Activated gamma-delta T cell treated with Interleukin-2 at 50 U/mL for 16 hours (primary cell): ENCODE data around the gene NUBPL.
"Not testable (repeated sequence)": the region's sequence is repeated elsewhere in the genome, so short reads cannot be mapped to it uniquely, and the experiment has no call there.

Experiments used
- DNase-seq: peaks from one replicate; pipeline ENCODE4 v3.0.0-alpha.2; 2020

The NUBPL gene

DNA sequence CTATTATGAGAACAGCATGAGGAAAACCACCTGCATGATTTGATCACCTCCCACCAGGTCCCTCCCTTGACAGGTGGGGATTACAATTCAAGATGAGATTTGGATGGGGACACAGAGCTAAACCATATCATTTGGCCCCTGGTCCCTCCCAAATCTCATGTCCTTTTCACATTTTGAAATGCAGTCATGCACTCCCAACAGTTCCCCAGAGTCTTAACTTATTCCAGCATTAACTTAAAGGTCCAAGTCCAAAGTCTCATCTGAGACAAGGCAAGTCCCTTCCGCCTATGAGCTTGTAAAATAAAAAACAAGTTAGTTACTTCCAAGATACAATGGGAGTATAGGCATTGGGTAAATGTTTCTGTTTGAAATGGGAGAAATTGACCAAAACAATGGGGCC is 189.8 kb downstream of the NUBPL start:
- not testable (repeated sequence) for DNase-seq

DNA sequence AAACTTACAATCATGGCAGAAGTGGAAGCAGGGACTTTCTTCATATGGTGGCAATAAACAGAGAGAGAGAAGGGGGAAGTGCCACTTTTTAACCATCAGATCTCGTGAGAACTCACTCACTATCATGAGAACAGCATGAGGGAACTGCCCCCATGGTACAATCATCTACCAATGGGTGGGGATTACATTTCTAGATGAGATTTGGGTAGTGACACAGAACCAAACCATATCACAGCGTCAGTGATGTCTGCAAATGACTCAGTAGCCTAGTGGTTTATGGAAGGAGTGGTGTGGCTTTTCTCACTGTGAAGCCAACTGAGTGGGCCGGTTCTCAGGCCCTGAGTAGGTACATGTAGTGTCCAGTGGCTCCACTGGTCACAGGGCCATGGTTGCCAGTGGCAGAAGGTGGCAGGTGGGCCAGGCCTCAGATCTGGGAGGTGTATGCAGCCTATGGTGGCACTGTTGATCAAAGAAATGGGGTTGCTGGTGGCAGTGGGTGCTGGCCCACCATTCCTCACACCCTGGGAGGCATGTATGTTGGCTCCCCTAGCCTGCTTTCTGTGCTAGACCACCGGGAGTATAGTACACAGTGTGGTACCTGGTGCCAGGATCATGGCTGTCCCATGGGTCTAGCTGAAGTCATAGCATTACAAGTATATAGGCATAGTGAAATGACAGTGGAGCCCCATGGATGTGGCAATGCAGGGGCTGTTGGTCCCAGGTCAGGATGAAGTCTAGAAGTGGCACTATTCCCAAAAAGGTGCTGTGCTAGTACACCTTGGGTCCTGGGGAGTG is 191.9 kb downstream of the NUBPL start:
- no peak for DNase-seq

DNA sequence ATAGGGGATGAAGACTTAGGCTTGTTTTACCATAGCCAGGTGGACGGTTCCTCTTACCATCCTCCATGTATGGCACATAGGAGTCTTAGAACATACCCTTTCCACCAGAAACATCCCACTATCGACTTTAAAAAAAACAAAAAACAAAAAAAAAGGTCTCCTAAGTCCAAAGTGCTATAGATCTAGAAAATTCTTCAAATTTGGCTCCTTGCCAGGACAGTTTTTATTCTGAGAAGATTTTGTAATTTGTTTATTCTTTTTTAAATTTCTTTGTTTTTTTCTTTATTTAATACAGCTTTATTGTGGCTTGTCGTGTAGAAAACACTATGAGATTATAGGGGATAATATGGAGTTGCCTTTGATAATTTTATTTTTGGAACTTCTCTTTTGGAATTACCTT is 197.7 kb downstream of the NUBPL start:
- no peak for DNase-seq

DNA sequence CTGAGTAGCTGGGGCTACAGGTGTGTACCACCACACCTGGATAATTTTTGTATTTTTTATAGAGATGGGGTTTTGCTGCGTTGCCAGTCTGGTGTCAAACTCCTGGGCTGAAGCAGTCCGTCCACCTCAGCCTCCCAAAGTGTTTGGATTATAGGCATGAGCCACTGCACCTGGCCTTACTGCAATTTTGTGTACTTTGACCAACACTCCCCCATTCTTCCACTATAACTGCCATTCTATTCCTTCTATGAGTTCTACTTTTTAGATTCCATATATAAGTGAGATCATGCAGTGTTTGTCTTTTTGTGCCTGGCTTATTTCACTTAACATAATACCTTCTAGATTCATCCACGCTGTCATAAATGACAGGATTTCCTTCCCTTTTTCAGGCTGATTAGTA is 199.1 kb downstream of the NUBPL start:
- no peak for DNase-seq

DNA sequence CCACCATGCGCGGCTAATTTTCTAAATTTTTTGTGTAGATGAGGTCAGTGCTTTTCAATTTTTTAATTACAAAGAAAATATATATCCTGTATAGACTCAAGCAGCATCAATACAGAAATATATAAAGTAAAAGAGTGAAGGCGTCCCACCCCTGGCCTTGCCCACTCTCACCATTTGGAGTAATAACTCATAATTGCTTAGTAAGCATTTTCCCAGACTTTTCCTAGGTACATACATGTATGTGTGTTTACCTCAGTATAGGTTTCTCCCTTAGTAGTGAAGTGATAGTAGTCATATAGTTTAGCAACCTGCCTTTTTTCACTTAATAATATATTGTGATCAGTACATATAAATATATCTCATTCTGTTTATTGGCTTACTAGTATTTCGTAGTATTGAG is 200.1 kb downstream of the NUBPL start:
- no peak for DNase-seq

DNA sequence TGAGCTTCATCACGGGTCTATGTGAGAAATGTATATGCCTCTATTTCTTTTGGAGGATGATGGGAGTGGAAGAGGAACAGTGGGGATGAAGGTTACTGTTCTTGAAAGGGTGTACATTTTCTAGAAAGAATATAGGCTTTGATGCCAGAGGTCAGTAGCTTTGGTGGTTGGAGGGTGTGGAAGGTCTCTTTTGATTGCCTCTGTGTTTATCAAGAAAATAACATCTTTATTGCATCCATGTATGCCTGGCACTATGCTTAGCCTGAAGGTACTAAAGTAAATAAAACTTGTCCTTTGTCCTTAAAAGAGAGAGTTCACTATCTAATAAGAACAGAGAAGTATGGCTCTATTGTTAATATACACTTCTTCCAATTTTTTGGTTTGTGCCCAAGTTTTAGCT is 201.8 kb downstream of the NUBPL start:
- no peak for DNase-seq

DNA sequence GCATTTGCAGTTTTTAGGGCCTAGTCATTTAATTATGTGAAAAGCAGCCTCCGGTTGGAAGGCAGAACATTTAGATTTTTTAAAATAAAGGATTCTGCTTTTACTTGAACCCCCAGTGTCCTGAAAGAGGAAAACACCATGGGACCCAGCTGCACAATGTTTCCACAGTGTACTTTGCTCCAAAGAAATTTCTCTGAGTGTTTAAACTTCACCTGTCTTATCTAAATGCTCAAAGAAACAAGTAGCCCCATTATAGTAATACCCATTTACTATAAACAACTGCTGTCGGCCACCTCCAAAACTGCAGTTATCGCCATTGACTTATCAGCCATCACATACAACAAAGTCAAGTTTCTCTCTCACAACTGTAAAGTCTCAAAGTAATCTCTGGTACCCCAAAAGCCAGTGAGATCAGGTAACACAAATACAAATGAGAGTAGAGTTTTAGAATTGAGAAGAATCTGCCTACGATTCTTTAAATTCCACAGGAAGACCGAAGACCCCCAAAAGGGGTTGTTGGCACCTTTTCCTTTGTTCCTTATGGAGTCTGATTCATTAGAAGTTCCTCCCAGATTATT is 205.2 kb downstream of the NUBPL start:
- DNase-seq = no peak

DNA sequence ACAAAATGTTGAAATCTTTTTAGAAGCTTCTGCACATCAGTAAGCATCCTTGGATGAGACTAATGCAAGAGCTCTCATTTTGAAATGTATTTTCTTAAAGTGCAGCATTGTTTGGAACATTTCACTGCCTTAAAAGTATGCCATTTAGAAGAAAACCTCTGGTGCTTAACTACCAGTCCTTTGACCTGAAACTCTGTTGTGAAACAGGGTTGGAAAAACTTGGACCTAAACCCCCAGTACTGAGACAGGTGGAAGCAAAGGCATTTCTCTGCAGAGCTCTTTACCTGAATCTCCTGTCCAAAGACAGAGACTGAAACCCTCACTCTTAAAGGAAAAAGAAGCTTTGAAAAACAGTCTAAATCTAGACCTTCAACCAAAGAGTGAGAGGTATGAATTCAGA is 207.2 kb downstream of the NUBPL start:
- no peak for DNase-seq

DNA sequence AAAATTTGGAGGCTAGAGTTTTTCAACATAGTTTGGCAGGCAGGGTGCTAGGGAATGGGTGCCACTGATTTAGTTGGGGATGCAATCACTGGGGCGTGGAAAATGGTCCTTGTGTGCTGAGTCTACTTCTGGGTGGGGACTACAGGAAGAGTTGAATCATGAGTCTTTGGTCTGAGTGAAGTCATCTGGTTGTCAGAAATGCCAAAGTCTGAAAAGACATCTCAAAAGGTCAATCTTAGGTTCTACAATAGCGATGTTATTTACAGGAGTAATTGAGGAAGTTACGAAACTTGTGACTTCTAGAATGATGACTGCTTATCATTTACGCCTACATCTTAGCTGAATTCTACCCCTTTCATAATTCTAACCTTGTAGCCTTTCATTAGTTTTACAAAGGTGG is 209.1 kb downstream of the NUBPL start:
- DNase-seq = no peak

DNA sequence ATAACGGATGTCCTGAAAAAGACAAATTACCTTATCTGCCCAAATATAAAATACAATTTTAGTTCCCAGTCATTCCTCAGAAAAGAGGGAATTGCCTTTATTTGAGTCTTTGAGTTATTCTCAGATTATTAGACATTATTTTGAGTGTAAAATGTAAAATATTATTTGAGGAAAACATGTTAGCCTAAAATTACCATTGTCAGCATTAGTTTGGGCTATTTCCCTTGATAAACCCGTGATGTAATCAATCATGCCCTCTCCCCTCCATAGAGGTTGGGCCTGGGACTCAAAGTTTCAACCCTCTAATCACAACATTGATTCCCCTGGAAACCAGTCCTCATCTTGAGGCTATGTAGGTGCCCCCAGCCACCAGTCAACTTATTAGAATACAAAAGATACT is 213.4 kb downstream of the NUBPL start:
- no peak for DNase-seq

DNA sequence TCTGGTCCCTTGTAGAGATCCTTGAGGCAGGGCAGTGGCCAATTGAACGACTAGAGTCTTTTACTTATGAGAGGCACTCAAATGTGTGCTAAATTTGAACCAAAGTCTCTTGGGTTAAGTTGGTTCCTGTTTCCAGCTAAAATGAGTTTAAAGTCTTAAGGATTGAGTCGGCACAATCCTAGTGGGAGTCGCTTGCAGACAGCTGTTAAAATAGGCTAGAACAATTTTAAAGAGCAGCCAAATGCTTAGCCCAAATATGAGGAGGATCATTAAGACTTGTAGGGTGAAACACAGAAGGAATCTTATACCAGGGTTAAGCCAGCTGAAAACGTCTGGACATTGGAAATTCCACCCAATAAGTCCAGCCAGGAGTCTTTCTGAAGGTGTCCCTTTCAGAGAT is 216.1 kb downstream of the NUBPL start:
- no peak for DNase-seq

DNA sequence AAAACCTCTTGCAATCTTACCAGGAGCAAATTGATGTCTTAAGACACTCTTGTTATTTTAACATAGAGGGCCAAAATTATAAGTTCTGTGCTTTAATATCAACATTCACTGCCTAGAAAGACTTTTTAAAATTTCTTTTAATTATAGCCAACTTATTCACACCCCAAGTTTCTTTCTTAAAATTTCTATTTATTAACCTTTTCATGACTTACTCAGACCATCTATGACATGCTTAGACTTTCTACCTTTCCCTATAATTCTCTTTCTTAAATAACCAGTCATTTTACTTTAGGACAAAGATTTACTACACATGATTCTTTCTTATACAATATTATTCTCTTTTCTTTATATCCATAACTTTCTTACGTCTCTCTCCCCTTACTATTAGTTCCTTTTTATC is 220.4 kb downstream of the NUBPL start:
- no peak for DNase-seq

DNA sequence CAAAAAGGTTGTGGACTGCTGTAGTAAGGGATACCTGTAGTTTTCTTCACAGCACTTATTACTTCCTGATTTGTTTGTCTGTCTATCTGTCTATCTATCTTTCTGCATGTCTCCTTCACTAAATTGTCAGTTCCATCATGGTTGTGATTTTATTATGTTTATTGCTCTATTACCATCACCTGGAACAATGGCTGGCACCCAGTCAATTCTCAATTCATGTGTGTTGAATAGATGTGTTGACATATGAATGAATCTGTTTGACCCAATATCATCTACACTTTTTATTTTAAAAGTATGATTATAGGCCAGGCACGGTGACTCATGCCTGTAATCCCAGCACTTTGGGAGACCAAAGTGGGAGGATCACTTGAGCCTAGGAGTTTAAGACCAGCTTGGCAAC is 224.4 kb downstream of the NUBPL start:
- no peak for DNase-seq

DNA sequence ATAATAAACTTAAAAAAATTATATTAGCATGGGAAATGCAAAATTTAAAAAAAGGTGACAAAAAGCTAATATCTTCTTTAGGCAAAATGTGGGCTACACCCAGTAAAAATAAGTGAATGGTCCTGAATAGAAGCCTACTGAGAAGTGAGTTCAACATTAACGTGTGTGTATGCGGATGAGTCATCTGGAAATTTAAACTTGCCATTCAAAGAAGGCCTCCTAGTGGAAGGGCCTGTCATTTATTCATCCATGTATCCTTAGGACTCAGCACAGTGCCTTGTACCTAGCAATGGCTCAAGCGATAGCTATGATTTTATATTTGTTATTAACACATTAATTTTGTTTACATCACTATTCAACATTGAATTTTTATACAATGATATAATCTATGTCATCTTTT is 226.2 kb downstream of the NUBPL start:
- DNase-seq = no peak

DNA sequence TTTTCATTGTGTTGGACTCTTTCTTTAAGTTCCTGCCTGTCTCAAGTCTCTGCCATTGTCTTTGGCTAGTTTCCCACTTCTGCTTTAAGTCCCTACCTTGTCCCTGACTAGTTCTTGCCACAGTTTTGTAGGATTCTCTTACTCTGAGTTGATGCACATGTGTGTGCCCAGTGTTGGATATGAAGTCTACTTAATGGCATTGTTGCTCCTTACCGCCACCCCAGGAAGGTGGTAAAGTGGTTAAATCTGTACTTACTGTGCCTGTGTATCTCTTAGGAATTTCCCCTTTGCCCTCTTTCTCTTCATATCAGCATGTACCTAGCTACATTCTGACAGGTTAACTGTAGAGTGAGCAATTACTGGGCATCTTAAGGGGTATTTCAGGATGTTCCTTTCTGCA is 227.1 kb downstream of the NUBPL start:
- DNase-seq = no peak

DNA sequence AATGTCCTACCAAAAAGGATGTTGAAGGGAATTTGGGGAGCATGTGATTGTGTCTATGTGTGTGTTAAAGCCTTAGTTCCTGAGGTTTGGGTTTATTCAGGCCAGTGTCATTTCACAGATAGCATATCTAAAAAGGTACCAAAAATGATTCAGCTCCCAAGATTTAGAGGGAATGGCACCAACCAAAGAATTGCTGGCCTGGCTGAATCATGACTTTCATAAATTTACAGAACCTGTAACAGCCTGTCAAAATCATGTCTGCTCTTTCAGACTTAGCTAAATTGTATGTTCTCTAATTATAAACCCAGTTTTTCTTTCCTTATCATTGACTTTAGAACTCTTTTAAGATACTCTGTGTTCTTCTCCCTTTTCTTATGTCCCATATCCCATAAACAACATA is 231.5 kb downstream of the NUBPL start:
- DNase-seq = no peak

DNA sequence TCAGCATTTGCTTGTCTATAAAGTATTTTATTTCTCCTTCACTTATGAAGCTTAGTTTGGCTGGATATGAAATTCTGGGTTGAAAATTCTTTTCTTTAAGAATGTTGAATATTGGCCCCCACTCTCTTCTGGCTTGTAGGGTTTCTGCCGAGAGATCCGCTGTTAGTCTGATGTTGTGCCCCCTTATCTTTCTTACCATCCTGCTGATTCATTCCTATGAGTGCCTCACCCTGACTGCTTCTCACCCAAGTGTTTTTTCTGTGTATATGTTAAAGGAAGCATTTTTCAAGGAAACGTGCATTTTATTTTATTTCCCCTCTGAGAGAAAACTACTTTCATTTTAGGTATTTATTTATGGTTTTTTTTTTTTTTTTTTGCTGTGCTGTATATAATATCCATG is 236.7 kb downstream of the NUBPL start:
- DNase-seq = not testable (repeated sequence)

DNA sequence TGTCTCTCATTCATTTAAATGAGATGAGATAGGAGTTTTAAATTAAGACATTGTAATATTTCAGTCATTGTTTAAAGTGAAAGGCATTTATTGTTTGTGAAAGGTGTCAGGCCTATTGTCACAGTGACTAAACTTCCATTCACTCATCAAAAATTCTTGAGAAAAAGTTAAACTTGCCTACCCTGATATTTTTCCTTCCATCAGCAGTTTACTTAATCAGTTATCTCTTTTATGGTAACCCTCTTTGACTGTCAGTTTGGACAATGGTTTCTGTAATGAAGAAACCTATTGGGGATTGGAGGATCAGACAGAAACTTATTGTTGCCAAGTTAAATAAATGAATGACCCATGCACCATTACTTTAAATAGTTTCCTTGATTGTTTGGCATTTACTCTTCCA is 241.6 kb downstream of the NUBPL start:
- no peak for DNase-seq

DNA sequence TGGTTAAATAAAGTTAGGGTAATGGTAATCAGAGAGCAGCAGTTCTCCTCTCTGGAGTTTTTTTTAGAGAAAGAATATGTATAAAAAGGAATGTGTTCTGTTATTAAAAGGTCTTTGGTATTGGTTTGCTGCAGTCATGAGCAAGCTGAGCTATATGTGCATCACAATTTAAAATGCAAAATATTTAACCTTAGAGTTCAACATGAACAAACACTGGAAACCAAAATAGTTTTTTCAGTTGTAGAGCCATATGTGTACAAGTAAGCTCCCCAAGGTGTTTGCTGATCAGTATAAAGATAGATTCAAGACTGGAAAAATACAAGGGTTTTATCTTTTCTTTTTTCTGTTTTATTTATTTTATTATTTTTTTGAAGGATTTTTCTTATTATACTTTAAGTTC is 245.0 kb downstream of the NUBPL start:
- no peak for DNase-seq

DNA sequence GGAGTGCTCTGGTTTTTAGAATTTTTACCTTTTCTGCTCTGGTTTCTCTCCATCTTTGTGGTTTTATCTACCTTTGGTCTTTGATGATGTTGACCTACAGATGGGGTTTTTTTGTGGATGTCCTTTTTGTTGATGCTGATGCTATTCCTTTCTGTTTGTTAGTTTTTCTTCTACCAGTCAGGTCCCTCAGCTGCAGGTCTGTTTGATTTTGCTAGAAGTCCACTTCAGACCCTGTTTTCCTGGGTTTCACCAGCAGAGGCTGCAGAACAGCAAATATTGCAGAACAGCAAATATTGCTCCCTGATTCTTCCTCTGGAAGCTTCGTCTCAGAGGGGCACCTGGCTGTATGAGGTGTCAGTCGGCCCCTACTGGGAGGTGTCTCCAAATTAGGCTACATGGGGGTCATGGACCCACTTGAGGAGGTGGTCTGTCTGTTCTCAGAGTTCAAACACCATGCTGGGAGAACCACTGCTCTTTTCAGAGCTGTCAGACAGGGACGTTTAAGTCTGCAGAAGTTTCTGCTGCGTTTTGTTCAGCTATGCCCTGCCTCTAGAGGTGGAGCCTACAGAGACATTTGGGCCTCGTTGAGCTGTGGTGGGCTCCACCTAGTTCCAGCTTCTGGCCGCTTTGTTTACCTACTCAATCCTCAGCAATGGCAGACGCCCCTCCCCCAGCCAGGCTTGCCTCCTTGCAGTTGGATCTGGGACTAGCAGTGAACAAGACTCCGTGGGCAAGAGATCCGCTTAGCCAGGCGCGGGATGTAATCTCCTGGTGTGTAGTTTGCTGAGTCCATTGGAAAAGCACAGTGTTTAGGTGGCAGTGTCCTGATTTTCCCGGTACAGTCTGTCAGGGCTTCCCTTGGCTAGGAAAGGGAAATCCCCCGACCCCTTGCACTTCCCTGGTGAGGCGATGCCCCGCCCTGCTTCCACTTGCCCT is 250.8 kb downstream of the NUBPL start:
- not testable (repeated sequence) for DNase-seq

DNA sequence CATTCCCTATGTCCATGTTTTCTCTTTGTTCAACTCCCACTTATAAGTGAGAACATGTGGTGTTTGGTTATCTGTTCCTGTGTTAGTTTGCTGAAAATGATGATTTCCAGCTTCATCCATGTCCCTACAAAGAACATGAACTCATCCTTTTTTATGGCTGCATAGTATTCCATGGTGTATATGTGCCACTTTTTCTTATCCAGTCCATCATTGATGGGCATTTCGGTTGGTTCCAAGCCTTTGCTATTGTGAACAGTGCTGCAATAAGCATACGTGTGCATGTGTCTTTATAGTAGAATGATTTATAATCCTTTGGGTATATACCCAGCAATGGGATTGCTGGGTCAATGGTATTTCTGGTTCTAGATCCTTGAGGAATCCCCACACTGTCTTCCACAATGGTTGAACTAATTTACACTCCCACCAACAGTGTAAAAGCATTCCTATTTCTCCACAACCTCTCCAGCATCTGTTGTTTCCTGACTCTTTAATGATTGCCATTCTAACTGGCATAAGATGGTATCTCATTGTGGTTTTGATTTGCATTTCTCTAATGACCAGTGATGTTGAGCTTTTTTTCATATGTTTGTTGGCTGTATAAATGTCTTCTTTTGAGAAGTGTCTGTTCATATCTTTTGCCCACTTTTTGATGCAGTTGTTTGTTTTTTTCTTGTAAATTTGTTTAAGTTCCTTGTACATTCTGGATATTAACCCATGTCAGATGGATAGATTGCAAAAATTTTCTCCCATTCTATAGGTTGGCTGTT is 252.7 kb downstream of the NUBPL start:
- not testable (repeated sequence) for DNase-seq

DNA sequence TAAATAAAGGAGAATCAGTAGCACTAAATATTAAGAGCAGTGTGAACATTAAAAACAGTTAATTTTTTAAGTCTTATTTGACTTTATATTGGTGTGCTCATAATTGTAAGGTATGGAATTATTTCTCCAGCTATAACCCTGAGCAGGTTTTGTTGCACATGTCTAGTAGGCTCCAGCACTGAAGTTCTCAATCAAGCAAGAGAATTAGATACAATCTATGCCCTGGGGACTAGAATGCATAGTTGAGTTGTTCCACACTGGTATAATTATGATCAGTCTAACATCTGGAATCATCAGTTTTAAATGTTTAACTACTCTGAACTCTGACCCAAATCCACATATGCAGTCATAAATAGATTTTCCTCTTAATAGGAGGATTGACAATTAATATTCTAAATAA is 258.1 kb downstream of the NUBPL start:
- DNase-seq = no peak

DNA sequence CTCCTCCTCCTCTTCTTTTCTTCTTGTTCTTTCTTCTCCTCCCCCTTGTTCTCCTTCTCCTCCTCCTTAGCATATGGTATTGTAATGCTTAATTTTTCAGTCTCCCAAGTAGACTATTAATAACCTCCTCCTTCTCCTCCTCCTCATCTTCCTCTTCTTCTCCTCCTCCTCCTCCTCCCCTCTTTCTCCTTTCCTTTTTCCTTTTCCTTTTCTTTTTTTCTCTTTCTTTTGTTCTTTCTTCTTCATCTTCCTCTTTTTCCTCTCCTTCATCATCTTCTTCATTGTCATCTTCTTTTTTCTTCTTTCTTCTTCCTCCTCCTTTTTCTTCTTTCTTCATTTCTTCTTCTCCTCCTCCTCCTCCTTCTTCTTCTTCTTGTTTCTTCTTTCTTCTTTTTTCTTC is 264.3 kb downstream of the NUBPL start:
- DNase-seq = no peak
